ENCODE results near the gene CTNNA1. TPM values are rescaled to one million over a fixed set of nuclear protein-coding genes. Genes with fewer than 3 reads are reported as not detected.
"Not testable (repeated sequence)": the region's sequence is repeated elsewhere in the genome, so short reads cannot be mapped to it uniquely, and the experiment has no call there.

CTNNA1 gene
- total RNA-seq, 1 donor from 2014 or later = 78.6 TPM

- Mint-ChIP-seq H3K9me3 (no peaks in the 10 kb centered on the region), H3K4me3 (no peak overlapping the region), H3K36me3 (ENCODE audit: low read depth) (no peaks in the 10 kb centered on the region), H3K4me1 (peaks cover 10% of the 10 kb centered on the region), H3K27me3 (peaks cover 20% of the 10 kb centered on the region), H3K27ac (no peak overlapping the region)
- DNase-seq = no peak
- intact Hi-C loops (cut with micrococcal nuclease) = no loop called here
Observed at GRCh38 chr5:138733509-138733908, 19.7 kb upstream of the CTNNA1 start.

DNA sequence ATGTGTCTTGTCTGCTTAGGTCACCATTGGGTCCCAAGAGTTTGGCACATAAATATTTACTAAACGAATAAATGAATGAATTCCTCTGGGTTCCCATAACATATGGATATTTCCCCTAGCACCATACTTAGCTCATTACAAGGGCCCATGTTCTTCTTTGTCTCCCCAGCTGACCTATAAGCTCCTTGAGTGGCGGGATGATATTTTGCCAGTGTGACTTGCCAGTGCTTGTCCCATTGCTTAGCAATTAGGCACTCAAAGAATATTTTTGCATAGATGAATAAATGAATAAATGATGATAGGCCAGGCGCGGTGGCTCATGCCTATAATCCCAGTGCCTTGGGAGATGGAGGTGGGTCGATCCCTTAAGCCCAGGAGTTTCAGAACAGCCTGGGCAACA, 16.9 kb upstream of the CTNNA1 start:
- Mint-ChIP-seq H3K27me3 (peaks cover 13% of the 10 kb centered on the region), H3K9me3 (no peaks in the 10 kb centered on the region)

GRCh38 chr5:138737494-138738265, 15.5 kb upstream of the CTNNA1 start:
- intact Hi-C loops (cut with micrococcal nuclease) = loop anchor here (1.0 to 5.0 kb wide), 5 partner anchors 18 to 509 kb away; partner anchors contain the start of gene HSPA9
- no peaks in the 10 kb centered on the region for H3K9me3 Mint-ChIP-seq
- peak overlapping the region; percentile 88 for H3K27ac Mint-ChIP-seq
- DNase-seq = no peak
- H3K4me1 Mint-ChIP-seq = peaks cover 34% of the 10 kb centered on the region
- peaks cover 13% of the 10 kb centered on the region for H3K27me3 Mint-ChIP-seq
- no peak overlapping the region for H3K4me3 Mint-ChIP-seq
- H3K36me3 Mint-ChIP-seq (ENCODE audit: low read depth) = no peaks in the 10 kb centered on the region

More for the DNA sequence above, 16.9 kb upstream of the CTNNA1 start:
- Mint-ChIP-seq H3K36me3 (ENCODE audit: low read depth) (no peaks in the 10 kb centered on the region), H3K4me3 (no peak overlapping the region), H3K27ac (no peak overlapping the region), H3K4me1 (peaks cover 23% of the 10 kb centered on the region)
- intact Hi-C loops (cut with micrococcal nuclease) = loop anchor here (5.0 kb wide), 2 partner anchors 134 to 159 kb away; partner anchors contain the start of gene HSPA9
- DNase-seq = no peak

GRCh38 chr5:138738399-138738798, 14.8 kb upstream of the CTNNA1 start:
- H3K27me3 Mint-ChIP-seq = peaks cover 8% of the 10 kb centered on the region
- H3K4me1 Mint-ChIP-seq = peaks cover 36% of the 10 kb centered on the region
- no peaks in the 10 kb centered on the region for H3K9me3 Mint-ChIP-seq
- no peaks in the 10 kb centered on the region for H3K36me3 Mint-ChIP-seq (ENCODE audit: low read depth)
- H3K4me3 Mint-ChIP-seq = peak overlapping the region; percentile 63
- peak overlapping the region; percentile 88 for H3K27ac Mint-ChIP-seq
- intact Hi-C loops (cut with micrococcal nuclease) = loop anchor here (1.0 to 5.0 kb wide), 5 partner anchors 17 to 508 kb away; partner anchors contain the start of gene HSPA9
- DNase-seq = no peak

- H3K4me1 Mint-ChIP-seq = peaks cover 36% of the 10 kb centered on the region
Observed at GRCh38 chr5:138739938-138740337, 13.3 kb upstream of the CTNNA1 start.

GRCh38 chr5:138743484-138743883, 9.7 kb upstream of the CTNNA1 start:
- Mint-ChIP-seq H3K27ac (no peak overlapping the region), H3K4me3 (no peak overlapping the region), H3K9me3 (no peaks in the 10 kb centered on the region), H3K27me3 (peaks cover 2% of the 10 kb centered on the region), H3K4me1 (peaks cover 28% of the 10 kb centered on the region), H3K36me3 (ENCODE audit: low read depth) (no peaks in the 10 kb centered on the region)
- intact Hi-C loops (cut with micrococcal nuclease) = no loop called here
- no peak for DNase-seq

More at GRCh38 chr5:138739938-138740337, 13.3 kb upstream of the CTNNA1 start:
- H3K36me3 Mint-ChIP-seq (ENCODE audit: low read depth) = no peaks in the 10 kb centered on the region
- H3K27me3 Mint-ChIP-seq = peaks cover 8% of the 10 kb centered on the region
- H3K27ac Mint-ChIP-seq = peak overlapping the region; percentile 23
- no peak for DNase-seq
- intact Hi-C loops (cut with micrococcal nuclease) = loop anchor here (5.0 kb wide), 2 partner anchors 138 to 163 kb away; partner anchors contain the start of gene HSPA9
- H3K9me3 Mint-ChIP-seq = no peaks in the 10 kb centered on the region
- no peak overlapping the region for H3K4me3 Mint-ChIP-seq

DNA sequence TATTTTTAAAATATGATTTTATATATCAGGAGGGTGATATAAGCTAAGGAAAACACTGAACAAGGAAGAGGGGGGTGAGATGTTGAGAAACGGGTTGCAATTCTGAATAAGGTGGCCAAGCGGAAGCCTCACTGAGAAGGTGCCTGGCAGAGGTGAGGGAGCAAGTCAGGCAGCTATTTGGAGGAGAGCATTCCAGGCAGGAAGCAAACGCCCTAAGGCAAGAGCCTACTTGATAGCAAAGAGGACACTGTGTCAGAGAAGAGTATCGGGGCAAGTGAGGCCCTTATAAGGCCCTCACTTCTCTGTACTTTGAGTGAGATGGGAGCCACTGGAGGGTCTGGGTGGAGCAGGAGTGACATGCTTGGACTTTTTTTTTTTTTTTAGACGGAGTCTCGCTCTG, 8.0 kb upstream of the CTNNA1 start:
- intact Hi-C loops (cut with micrococcal nuclease) = no loop called here
- H3K27me3 Mint-ChIP-seq = peaks cover 13% of the 10 kb centered on the region
- no peaks in the 10 kb centered on the region for H3K36me3 Mint-ChIP-seq (ENCODE audit: low read depth)
- peaks cover 17% of the 10 kb centered on the region for H3K4me1 Mint-ChIP-seq
- DNase-seq = no peak
- peak overlapping the region; percentile 5 for H3K27ac Mint-ChIP-seq
- no peak overlapping the region for H3K4me3 Mint-ChIP-seq
- no peaks in the 10 kb centered on the region for H3K9me3 Mint-ChIP-seq

GRCh38 chr5:138748630-138749081, 4.6 kb upstream of the CTNNA1 start:
- no peak for DNase-seq
- H3K9me3 Mint-ChIP-seq = no peaks in the 10 kb centered on the region
- H3K4me1 Mint-ChIP-seq = peaks cover 12% of the 10 kb centered on the region
- H3K36me3 Mint-ChIP-seq (ENCODE audit: low read depth) = no peaks in the 10 kb centered on the region
- no peak overlapping the region for H3K27ac Mint-ChIP-seq
- peaks cover 30% of the 10 kb centered on the region for H3K27me3 Mint-ChIP-seq
- intact Hi-C loops (cut with micrococcal nuclease) = no loop called here
- no peak overlapping the region for H3K4me3 Mint-ChIP-seq

DNA sequence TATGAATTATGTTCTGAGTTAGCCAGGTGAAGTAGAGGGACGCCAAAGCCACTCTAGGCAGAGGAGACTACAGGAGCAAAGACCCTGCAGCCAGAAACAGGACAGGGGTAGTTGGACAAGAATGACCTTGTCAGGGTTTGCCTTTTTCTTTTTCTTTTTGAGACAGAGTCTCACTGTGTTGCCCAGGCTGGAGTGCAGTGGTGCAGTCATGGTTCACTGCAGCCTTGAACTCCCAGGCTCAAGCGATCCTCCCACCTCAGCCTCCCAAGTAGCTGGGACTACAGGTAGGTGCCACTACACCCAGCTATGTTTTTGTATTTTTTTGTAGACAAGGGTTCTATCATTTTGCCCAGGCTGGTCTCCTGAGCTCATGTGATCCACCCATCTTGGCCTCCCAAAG, 1.9 kb upstream of the CTNNA1 start:
- not testable (repeated sequence) for H3K4me3 Mint-ChIP-seq; H3K36me3 Mint-ChIP-seq (ENCODE audit: low read depth)
- peaks cover 27% of the 10 kb centered on the region for H3K4me1 Mint-ChIP-seq

GRCh38 chr5:138752341-138752950, 779 bp upstream of the CTNNA1 start:
- peaks cover 34% of the 10 kb centered on the region for H3K27me3 Mint-ChIP-seq
- peak; percentile 59 for DNase-seq
- H3K4me1 Mint-ChIP-seq = peaks cover 31% of the 10 kb centered on the region
- H3K9me3 Mint-ChIP-seq = no peaks in the 10 kb centered on the region
- intact Hi-C loops (cut with micrococcal nuclease) = loop anchor here (5.0 kb wide), 1 partner anchor 100 kb away; no protein-coding TSS in a partner anchor
- H3K4me3 Mint-ChIP-seq = peak overlapping the region; percentile 73
- peak overlapping the region; percentile 63 for H3K27ac Mint-ChIP-seq
- peaks cover 8% of the 10 kb centered on the region for H3K36me3 Mint-ChIP-seq (ENCODE audit: low read depth)

More for the DNA sequence above, 1.9 kb upstream of the CTNNA1 start:
- H3K27ac Mint-ChIP-seq, DNase-seq, H3K9me3 Mint-ChIP-seq: not testable (repeated sequence)
- intact Hi-C loops (cut with micrococcal nuclease) = loop anchor here (5.0 kb wide), 1 partner anchor 99 kb away; no protein-coding TSS in a partner anchor
- H3K27me3 Mint-ChIP-seq = peaks cover 34% of the 10 kb centered on the region

- Mint-ChIP-seq H3K4me3 (peak overlapping the region; percentile 78), H3K27ac (peak overlapping the region; percentile 4), H3K4me1 (peaks cover 29% of the 10 kb centered on the region), H3K9me3 (no peaks in the 10 kb centered on the region), H3K36me3 (ENCODE audit: low read depth) (peaks cover 20% of the 10 kb centered on the region), H3K27me3 (peaks cover 28% of the 10 kb centered on the region)
- intact Hi-C loops (cut with micrococcal nuclease) = loop anchor here (5.0 kb wide), 1 partner anchor 102 kb away; no protein-coding TSS in a partner anchor
- peak; percentile 77 for DNase-seq
Observed at GRCh38 chr5:138753794-138754698, 821 bp downstream of the CTNNA1 start.

DNA sequence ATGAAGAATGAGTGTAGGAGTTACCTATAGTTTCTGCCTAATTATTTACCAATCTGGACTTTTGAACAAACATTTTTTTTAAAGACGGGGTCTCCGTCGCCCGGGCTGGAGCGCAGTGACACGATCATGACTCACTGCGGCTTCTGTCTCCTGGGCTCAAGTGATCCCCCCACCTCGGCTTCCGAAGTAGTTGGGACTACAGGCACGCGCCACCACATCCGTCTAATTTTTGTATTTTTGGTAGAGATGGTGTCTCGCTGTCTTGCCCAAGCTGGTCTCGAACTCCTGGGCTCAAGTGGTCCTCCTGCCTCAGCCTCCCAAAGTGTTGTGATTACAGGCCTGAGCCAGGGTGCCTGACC, 1.5 kb downstream of the CTNNA1 start:
- Mint-ChIP-seq H3K27ac (no peak overlapping the region), H3K36me3 (ENCODE audit: low read depth) (peaks cover 25% of the 10 kb centered on the region), H3K4me3 (peak overlapping the region; percentile 78), H3K27me3 (peaks cover 25% of the 10 kb centered on the region), H3K9me3 (no peaks in the 10 kb centered on the region), H3K4me1 (peaks cover 29% of the 10 kb centered on the region)
- DNase-seq = no peak
- intact Hi-C loops (cut with micrococcal nuclease) = loop anchor here (1.0 to 5.0 kb wide), 2 partner anchors 16 to 102 kb away; no protein-coding TSS in a partner anchor

- no peak for DNase-seq
- Mint-ChIP-seq H3K9me3 (no peaks in the 10 kb centered on the region), H3K27ac (peak overlapping the region; percentile 12), H3K27me3 (peaks cover 22% of the 10 kb centered on the region), H3K36me3 (ENCODE audit: low read depth) (peaks cover 25% of the 10 kb centered on the region), H3K4me3 (peak overlapping the region; percentile 78), H3K4me1 (peaks cover 29% of the 10 kb centered on the region)
- intact Hi-C loops (cut with micrococcal nuclease) = loop anchor here (1.0 kb wide), 1 partner anchor 17 kb away; no protein-coding TSS in a partner anchor
Observed at GRCh38 chr5:138755084-138755748, 2.0 kb downstream of the CTNNA1 start.

Data from activated CD4-positive, alpha-beta T cell treated with anti-CD3 and anti-CD28 coated beads, Interleukin-2, amount 10 ng/mL, durations not matched to agents 24 days and 14 days (primary cell).